Skin of body (tissue), 2 donors: ENCODE measurements around the gene OR5H6. TPM values are rescaled to one million over a fixed set of nuclear protein-coding genes. Genes with fewer than 3 reads are reported as not detected.
"Not testable (repeated sequence)": the region's sequence is repeated elsewhere in the genome, so short reads cannot be mapped to it uniquely, and the experiment has no call there.

ENCODE experiments used
- DNase-seq: peaks from one replicate; lab custom pipeline; 2025; lab: John Stamatoyannopoulos, UW
- total RNA-seq: library from RNA; depleted of rRNA; stranded (reverse); fragments of >200 nt; gene quantifications from one replicate; pipeline ENCODE4 v1.2.3, GENCODE V29; 2014

Gene OR5H6
- total RNA-seq: not detected

DNA sequence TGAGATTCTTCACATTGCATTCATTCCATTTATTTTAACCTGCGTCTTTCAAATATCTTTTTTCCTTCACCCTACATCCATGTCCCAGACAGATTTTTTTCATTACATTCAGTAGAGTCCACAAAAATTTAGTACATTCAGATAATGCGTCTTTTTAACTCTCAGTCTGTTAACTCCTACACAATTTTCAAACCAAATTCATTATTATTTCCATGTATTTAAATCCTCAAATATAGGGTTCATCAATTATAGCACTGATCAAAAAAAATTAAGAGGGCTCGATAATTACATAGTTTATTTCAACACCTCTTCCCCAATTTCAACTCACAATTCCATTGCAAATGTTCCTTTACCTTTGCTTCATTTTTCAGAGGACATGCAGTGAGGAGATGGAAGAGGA lies at the start of gene OR5H6:
TSS of gene OR5H6 (plus strand) at position 301 of the 400 bp plus-strand sequence. CDS start at position 390, 89 bp downstream.
- no peak for DNase-seq

DNA sequence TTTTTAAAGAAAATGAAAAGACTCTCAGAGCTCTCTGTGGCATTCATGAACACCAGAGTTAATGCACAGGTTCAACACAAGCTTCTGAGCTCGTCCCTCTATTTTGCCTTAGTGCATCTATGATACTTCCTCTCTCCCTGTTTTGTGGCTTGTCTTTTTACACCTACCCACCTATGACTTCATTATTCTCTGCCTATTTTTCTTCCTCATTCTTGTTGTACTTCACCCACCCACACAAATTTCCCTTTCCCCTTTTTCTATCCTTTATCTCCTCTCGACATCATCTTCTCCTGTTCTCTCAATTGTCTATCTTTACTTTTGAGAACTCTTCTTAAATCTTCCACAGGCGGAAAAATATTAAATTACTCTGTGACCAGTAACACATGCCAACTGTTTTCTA lies 49.0 kb upstream of the OR5H6 start:
- DNase-seq: no peak

DNA sequence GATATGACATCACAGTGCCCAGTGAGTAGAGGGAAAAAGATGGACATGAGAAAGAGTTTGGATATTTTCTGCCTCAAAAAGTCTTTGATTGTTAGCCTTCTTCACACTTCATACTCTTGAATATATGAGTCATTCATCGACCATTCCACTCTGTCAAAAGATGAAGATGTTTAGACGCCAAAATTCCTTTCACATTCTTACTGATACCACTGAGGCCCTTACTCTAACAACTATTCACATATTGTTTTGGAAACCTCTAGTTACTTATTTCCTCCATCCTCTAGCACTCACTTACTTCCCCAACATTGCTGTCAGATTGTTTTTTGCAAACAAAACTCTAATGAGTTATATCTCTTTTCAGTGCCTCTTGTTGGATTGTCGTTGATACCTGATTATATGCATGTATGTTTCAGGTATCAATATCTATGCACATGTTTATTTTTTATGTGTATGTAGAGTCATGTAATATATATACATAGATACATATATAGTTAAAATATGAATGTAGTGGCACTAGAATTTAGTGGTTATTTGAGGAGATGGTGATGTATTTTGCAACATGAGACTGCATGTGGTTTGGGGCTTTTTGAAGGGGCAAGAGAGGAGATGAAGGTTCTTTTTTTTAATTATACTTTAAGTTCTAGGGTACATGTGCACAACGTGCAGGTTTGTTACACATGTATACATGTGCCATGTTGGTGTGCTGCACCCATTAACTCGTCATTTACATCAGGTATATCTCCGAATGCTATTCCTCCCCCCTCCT lies 40.0 kb upstream of the OR5H6 start:
- no peak for DNase-seq

DNA sequence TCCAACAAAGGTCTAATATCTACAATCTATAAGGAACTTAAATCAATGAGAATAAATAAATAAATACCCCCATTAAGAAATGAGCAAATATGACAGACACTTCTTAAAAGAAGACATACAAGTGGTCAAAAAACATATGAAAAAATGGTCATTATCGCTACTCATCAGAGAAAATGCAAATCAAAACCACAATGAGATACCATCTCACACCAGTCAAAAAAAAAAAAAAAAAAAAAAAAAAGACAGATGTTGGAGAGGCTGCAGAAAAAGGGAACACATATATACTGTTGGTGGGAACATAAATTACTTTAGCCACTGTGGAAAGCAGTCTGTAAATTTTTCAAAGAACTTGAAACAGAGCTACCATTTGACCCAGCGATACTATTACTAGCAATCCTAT lies 31.6 kb upstream of the OR5H6 start:
- DNase-seq: no peak

DNA sequence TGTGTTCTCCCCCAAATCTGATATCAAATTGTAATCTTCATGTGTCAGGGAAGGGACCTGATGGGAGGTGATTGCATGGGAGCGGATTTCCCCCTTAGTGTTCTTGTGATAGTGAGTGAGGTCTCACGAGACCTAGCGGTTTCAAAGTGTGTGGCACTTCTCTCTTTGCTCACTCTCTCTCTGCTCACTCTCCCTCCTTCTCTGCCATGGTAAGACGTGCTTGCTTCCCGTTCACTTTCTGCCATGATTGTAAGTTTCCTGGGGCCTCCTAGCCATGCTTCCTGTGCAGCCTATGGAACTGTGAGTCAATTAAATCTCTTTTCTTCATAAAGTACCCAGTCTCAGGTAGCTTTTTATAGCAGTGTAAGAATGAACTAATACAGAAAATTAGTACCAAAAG lies 30.6 kb upstream of the OR5H6 start:
- no peak for DNase-seq

DNA sequence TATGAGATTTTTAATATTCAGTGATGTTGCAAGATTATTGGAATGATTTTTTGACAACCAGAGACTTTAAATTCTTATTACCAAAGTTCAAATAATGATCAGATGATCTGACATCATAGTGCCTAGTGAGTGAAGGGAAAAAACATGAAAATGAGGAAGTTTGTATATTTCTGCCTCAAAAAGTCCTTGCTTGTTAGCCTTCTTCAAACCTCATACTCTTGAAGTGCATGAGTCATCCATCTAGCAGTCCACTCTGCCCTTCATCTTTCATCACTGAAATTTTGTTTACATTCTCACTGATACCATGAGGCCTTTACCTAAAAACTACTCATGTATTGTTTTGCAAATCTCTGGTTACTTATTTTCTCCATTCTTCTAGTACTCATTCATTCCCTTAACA lies 23.9 kb upstream of the OR5H6 start:
- DNase-seq: no peak

DNA sequence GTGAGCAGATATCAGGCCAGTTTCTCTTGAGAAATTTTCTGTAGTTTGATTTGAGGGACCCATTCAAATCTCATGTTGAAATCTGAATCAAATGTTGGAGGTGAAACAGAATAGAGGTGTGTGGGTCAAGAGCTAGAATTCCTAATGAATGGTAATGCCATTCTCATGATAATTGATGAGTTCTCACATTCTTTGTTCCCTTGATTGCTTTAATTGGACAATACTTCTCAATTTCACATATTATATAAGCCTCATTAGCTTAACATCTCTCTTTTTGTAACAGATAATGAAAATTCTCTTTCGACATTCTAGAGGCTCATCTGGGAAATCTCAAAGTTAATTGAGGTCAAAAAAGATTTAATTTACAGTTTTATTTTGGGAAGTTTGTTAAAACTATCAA lies 21.9 kb upstream of the OR5H6 start:
- DNase-seq: no peak

DNA sequence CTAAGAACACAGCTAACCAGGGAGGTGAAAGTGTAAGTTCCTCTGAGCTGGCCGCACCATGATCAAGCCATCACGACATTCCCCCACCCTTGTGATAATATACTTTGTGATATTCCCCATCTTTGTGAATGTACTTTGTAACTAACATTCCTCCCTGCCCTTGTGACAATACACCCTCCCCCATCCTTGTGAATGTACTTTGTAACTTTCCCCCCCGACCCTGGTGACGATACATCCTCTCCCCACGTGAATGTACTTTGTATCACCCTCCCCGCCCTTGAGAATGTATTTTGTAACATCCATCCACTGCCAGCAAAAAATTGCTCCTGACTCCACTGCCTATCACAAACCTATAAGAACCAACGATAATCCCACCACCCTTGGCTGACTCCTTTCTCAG lies 20.2 kb upstream of the OR5H6 start:
- DNase-seq: no peak

DNA sequence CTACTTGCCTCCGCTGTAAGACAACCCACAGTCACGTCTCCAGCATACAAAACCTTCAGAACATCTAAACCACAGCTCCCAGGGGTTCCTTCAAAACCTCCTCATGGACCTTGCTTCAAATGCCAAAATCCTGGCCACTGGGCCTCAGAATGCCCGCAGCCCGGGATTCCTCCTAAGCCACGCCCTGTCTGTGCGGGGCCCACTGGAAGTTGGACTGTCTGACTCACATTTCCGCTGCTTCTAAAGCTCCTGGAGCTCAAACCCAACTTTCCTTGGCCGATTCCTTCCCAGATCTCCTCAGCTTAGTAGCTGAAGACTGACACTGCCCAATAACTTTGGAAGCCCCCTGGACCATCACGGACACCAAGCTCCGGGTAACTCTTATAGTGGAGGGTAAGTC lies 17.9 kb upstream of the OR5H6 start:
- no peak for DNase-seq

DNA sequence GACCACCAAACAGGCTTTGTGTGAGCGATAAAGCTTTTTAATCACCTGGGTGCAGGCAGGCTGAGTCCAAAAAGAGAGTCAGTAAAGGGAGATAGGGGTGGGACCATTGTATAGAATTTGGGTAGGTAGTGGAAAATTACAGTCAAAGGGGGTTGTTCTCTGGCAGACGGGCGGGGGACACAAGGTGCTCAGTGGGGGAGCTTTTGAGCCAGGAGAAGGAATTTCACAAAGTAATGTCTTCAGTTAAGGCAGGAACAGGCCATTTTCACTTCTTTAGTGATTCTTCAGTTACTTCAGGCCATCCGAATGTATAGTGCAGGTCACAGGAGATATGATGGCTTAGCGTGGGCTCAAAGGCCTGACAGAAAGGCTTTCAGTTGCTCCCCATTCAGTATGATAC lies 8.0 kb upstream of the OR5H6 start:
- DNase-seq: not testable (repeated sequence)

DNA sequence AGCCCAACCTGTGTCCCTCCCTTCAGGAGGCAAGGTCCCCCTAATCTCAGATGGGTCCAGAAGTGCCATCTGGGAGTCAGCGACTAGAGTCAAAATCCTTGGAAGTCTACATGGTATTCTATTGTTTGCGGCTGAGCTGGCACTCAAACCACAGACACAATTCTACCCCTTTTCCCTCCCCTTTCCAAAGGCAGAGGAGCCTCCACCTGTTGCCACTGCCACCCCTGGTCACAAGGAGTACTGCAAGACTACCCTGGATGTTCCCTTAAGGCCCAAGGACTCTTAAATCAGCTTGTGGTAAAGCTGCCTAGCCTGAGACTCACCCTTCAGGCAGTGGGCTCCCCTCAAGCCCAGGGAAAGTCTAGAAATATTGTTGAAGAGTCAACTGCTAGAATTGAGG lies 4.3 kb upstream of the OR5H6 start:
- no peak for DNase-seq

DNA sequence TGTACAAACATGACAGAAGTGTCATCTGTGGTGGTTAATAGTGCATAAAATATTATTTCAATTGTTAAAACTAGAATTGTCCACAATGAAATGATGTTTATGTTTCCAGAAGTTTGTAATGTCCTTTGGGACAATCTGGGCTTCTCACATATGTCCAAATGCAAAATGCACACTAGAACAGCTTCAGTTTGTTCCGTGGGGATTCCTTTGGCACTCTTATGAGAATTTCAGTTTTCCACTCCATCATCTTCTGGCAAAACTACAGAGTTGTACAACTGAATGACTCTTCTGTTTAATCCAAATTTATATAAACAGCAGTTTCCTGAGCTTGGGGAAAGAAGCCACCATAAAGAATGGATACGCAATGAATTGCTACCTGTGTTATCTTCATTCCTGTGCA lies 2.0 kb upstream of the OR5H6 start:
- DNase-seq: no peak

DNA sequence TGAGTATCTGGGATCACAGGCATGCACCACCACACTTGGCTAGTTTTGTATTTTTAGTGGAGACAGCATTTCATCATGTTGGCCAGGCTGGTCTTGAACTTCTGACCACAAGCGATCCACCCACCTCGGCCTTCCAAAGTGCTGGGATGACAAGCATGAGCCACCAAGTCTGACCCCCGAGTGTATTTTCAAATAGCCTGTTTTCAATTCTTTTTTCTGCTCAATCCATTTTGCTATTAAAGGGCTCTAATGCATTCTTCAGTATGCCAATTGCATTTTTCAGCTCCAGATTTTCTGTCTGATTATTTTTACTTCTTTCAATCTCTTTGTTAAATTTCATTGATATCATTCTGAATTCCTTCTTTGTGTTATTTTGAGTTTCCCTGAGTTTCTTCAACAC lies 5.8 kb downstream of the OR5H6 start:
- no peak for DNase-seq

DNA sequence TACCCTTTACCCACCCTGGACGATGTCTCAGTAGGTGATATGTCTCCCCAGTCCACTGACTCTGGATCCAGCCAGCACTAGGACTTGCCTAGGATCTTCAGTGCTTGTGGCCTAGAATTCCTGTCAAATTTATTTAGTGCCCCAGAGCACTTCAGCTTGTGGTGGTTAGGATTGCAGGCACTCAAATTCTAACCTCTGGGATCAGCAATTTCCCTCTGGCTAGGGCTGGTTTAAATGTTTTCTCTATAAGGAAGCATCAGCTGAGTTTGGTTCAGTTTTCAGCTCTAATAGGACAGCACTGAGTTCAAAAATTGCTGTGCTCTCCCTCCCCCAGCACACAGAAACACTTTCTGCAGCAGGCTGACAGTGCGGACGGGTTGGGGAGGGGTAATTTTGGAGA lies 8.1 kb downstream of the OR5H6 start:
- no peak for DNase-seq

DNA sequence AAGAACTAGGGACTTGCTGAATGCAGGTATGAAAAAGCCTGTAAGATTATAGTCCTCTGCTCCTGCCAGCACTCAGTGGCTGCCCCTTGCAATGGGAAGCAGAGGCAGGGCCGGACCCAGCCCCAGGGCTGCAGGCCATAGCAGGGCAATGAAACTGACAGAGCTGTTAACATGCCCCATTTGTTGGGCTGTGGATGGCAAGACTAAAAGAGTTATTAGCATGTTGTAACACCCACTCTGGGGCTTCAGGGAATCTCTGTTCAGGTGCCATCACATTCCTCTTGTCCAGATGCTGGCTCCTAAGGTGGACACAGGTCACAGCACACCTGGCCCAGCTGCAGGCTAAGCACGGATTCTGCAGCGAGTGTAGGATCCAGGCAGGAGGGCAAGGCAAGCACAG lies 10.9 kb downstream of the OR5H6 start:
- no peak for DNase-seq

DNA sequence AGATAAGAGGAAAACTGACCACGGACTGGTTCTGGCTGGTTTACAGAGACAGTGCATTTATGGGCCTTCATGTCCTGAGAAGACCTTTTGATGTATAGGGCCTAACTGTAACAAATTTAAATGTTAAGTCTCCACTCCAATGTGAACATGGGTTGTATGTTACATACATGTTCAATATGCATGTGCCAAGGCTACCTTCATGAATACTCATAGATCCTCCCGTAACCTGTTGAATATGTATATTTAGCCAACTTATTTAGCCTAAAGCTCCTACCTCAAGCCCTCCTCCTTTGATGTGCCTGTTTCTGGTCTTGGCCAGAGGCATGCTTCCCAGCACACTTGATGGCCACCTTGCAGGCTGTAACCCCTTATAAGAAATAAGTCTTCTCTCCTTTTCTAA lies 18.2 kb downstream of the OR5H6 start, which contains the start of gene OR5H2:
TSS of gene OR5H2 (plus strand) at position 301 of the 400 bp plus-strand sequence. CDS start 398 bp downstream, outside the sequence.
- DNase-seq: no peak

DNA sequence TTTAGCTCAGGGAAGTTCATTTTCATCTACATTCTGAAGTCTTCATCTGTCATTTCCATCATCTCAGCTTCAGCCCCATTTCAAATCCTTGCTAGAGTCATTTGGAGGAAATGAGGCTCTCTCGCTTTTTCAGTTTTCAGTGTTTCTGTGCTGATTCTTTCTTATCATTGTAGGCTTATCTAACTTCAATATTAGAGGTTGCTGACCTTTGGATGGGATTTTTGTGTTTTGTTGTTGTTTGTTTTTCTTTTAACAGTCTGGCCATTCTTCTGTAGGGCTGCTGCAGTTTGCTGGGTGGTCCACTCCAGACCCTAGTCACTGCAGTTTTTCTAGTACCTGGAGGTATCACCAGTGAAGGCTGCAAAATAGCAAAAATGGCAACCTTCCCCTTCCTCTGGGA lies 26.9 kb downstream of the OR5H6 start:
- DNase-seq: no peak

DNA sequence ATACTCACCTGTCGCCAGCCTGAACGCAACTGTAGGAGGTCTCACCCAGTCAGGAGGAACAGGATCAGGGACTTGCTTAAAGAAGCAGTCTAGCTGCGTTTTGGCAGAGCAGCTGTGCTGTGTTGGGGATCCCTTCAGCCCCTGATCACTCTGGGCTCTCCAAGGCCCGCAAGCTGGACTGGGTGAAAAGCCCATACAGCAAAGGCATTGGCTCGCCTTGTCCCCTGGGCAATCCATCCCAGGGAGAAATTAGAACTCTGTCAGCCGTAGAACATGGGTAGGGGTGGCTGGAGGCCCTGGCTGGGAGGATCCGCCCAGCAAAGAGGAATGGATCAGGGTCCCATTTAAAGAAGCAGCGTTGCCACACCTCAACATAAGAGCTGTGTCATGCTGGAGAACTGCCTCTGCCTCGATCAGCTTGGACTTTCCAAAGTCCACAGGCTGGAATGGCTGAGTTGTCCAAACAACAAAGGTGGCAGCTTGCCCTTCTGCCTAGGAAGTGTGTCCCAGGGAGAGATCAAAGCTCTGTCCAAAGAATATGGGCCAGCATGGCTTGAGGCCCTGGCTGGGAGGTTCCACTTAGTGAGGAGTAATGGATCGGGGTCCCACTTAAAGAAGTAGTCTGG lies 27.4 kb downstream of the OR5H6 start:
- no peak for DNase-seq

Other genes starting within 250 kb of the OR5H6 start
- not detected for gene GABRR3, start 228.9 kb upstream of the OR5H6 start, total RNA-seq
- not detected for gene OR5AC2, start 177.1 kb upstream of the OR5H6 start, total RNA-seq
- gene OR5H1, start 133.5 kb upstream of the OR5H6 start, total RNA-seq: not detected
- gene OR5H14, start 116.8 kb upstream of the OR5H6 start, total RNA-seq: not detected
- gene OR5H15, start 97.5 kb upstream of the OR5H6 start, total RNA-seq: not detected
- not detected for gene OR5H2, start 18.3 kb downstream of the OR5H6 start, total RNA-seq
- gene OR5K4, start 89.6 kb downstream of the OR5H6 start, total RNA-seq: not detected
- gene OR5K3, start 126.4 kb downstream of the OR5H6 start, total RNA-seq: not detected
- gene OR5K1, start 199.0 kb downstream of the OR5H6 start, total RNA-seq: not detected
- gene OR5K2, start 233.4 kb downstream of the OR5H6 start, total RNA-seq: not detected